ENCODE measurements around the gene PKHD1. TPM values are rescaled to one million over a fixed set of nuclear protein-coding genes. Genes with fewer than 3 reads are reported as not detected.
A peak's percentile ranks its signal among the peaks of the same experiment; 100 is the strongest.

PKHD1 gene
- total RNA-seq, 1 experiment from 2014 or later = not detected

- DNase-seq (ENCODE audit: low spot score) = no peak
- in situ Hi-C loops (cut with HindIII; ENCODE audit: low sequenced_read_pairs) = no loop called here
These were observed 299.3 kb downstream of the PKHD1 start for GRCh38 chr6:51788121-51788520.

DNA sequence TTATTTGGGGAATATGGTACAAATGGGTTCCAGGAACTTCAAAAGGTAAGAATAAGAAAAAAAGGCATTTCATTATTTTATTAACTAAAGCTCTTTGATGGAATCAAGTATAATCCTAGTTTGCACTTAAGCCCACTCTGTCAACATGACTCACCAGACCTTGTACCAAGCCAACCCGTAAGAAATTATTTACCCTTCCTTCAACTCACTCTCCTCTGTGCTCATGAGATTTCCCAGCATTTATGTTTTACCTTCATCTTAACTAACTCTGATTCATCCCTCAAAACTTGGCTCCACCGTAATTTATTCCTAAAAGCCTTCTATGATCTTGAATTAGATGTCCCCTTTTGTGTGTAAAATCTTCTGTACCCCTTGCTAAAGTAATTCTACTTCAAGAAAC lies 308.7 kb downstream of the PKHD1 start:
- in situ Hi-C loops (cut with HindIII; ENCODE audit: low sequenced_read_pairs) = no loop called here
- no peak for DNase-seq (ENCODE audit: low spot score)

GRCh38 chr6:51777618-51778017 lies 309.8 kb downstream of the PKHD1 start:
- in situ Hi-C loops (cut with HindIII; ENCODE audit: low sequenced_read_pairs) = no loop called here

DNA sequence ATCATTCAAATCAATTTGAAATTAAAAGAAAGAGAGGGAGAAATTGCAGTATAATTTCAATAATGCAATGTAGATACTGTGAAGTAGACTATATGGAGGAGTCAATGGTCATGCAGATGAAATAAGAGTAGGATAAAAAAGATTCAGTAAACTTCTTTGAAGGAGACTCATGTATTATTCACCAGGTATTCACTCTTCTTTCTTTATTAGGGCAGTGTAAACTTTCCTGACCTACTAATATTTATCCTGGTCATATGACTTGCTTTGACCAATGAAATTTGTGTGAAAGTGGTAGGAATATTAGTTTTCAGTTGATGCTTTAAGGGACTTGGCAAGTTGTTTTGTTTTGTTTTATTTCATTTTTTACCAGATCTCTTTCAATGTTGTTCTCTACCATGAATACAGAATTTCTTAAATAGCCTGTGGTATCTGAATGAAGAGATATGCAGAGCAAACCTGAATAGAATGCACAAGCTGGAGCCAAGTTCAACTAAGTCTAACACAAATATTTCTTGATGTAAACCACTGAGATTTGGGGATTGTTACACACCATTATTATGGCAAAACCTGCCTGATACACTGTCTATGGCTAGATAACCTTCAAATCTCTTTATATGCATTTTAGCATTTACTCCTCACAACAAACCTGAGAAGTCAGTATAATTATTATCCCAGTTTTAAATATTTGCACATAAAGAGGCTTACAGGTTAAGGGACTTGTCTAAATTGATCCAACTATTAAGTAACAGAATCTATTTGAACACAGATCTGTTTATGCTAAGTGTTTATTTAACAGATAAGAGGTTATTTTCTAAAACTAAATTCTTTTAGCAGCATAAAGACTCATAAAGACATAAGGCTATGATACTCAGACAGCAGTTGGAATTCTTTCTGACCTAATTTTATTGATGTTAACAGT lies 311.2 kb downstream of the PKHD1 start:
- DNase-seq (ENCODE audit: low spot score) = no peak
- in situ Hi-C loops (cut with HindIII; ENCODE audit: low sequenced_read_pairs) = no loop called here

More at GRCh38 chr6:51777618-51778017, 309.8 kb downstream of the PKHD1 start:
- DNase-seq (ENCODE audit: low spot score) = peak; percentile 4

GRCh38 chr6:51768087-51768486 lies 319.3 kb downstream of the PKHD1 start:
- DNase-seq (ENCODE audit: low spot score) = no peak
- in situ Hi-C loops (cut with HindIII; ENCODE audit: low sequenced_read_pairs) = no loop called here

- no peak for DNase-seq (ENCODE audit: low spot score)
- in situ Hi-C loops (cut with HindIII; ENCODE audit: low sequenced_read_pairs) = no loop called here
These were observed 322.2 kb downstream of the PKHD1 start for GRCh38 chr6:51765230-51765629.

DNA sequence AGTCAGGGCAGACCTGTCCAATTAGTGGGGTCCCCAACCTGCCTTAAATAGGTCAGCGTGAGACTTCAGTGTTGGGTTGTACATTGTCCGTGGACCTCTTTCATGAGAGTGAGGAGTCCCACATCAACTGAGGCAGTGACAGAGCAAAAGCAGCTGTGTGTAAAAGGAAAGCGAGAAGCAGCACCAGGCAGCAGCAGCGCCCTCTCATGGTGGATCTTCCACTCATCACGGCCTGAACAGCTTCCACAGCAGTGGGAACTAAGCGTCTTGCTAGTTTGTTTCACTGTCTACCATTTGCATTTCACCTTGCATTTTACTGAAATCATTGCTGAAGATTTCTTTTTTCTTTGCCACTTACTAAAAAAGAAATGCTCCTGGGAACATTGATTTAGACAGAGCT lies 333.8 kb downstream of the PKHD1 start:
- in situ Hi-C loops (cut with HindIII; ENCODE audit: low sequenced_read_pairs) = no loop called here
- DNase-seq (ENCODE audit: low spot score) = peak; percentile 3

DNA sequence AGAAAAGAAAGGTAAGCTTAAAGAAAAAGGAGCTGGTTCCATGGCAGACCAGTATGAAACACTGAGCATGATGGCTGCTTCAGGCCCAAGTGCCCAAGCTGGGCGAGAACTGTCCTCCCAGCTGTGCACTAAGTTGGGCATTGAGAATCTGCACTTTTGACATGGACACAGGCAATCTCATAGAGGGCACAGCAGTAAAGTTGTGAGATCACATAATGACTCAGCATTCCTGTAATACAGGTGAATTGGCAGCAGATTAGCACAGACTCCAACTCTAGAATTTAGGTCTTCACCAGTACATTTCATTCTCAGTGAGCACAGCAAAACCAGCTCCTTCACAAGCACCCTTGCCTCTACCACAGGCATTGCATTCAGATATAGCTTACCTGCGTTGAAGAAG lies 343.4 kb downstream of the PKHD1 start:
- in situ Hi-C loops (cut with HindIII; ENCODE audit: low sequenced_read_pairs) = no loop called here

GRCh38 chr6:51740658-51741057 lies 346.8 kb downstream of the PKHD1 start:
- in situ Hi-C loops (cut with HindIII; ENCODE audit: low sequenced_read_pairs) = no loop called here

More for the DNA sequence above, 343.4 kb downstream of the PKHD1 start:
- no peak for DNase-seq (ENCODE audit: low spot score)

GRCh38 chr6:51738614-51739013 lies 348.8 kb downstream of the PKHD1 start:
- no peak for DNase-seq (ENCODE audit: low spot score)
- in situ Hi-C loops (cut with HindIII; ENCODE audit: low sequenced_read_pairs) = no loop called here

More at GRCh38 chr6:51740658-51741057, 346.8 kb downstream of the PKHD1 start:
- DNase-seq (ENCODE audit: low spot score) = no peak

DNA sequence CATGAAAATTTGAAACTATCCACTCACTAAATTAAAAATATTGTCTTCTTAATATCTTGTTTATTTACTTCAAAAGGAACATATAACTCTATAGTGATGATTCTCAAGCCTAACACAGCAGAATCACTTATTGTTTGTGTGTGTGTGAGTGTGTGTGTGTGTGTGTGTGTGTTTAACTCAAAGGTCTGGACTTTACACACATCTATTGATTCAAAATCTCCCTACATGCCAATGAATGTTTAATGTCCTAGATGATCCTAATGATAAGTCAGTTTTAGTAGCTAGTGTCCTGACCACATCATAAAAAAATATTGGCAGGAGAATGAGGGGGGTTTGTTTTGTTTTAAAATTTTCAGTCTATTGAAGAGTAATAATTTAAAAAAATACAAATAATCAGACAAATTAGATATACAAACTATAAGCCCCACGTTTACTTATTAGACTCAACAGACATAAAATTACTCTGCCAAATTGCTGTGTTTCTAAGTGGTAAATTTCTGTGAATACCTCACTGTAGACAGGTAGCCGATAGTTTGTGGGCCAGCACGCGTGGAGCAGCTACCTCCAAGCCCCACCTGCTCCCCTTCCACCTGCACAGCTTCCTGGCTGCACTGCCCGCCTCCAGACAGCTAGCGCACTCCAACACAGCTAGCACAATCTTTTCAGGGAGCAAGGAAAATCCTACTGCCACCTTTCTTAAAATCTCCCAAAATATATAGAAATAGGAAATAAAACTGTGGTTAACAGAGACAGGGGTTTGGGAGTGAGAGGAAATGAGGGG lies 349.6 kb downstream of the PKHD1 start:
- in situ Hi-C loops (cut with HindIII; ENCODE audit: low sequenced_read_pairs) = no loop called here
- DNase-seq (ENCODE audit: low spot score) = no peak

- DNase-seq (ENCODE audit: low spot score) = no peak
- in situ Hi-C loops (cut with HindIII; ENCODE audit: low sequenced_read_pairs) = no loop called here
These were observed 362.3 kb downstream of the PKHD1 start for GRCh38 chr6:51725155-51725554.

DNA sequence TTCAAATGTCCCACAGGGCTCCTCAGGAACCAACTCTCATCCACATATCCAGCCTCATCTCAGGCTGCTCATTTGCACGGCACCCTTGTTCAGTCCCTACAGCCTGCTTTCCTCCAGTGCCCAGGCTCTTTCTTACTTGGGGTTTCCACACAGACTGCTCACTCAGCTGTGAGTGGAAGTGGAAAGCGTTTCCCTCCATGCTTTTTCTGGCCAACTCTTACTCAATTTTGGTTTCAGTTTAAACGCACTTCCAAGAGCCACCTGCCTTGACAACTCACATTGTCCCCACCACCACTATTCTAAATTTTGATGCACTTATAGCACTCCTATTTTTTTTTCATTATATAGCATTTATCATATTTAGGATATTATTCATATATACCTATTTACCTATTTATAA lies 367.1 kb downstream of the PKHD1 start:
- DNase-seq (ENCODE audit: low spot score) = no peak
- in situ Hi-C loops (cut with HindIII; ENCODE audit: low sequenced_read_pairs) = no loop called here

DNA sequence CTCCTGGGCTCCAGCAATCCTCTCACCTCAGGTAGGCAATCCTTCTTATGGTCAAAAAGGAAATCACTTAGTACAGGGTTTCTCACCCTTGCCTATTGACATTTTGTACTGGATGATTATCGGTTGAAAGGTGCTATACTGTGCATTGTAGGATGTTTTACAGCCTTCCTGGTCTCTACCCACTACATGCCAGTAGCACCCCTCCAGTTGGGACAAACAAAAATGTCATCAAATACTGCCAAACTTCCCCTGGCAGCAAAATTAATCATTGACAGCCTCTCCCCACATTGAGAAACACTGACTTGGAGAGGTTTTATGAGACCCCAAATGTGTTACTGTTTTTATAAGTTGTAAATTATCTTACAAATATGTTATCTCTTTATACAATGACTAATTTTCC lies 368.1 kb downstream of the PKHD1 start:
- no peak for DNase-seq (ENCODE audit: low spot score)
- in situ Hi-C loops (cut with HindIII; ENCODE audit: low sequenced_read_pairs) = no loop called here

GRCh38 chr6:51718533-51718932 lies 368.9 kb downstream of the PKHD1 start:
- in situ Hi-C loops (cut with HindIII; ENCODE audit: low sequenced_read_pairs) = no loop called here
- DNase-seq (ENCODE audit: low spot score) = no peak

GRCh38 chr6:51717477-51717876 lies 369.9 kb downstream of the PKHD1 start:
- in situ Hi-C loops (cut with HindIII; ENCODE audit: low sequenced_read_pairs) = no loop called here
- no peak for DNase-seq (ENCODE audit: low spot score)

GRCh38 chr6:51711876-51712275 lies 375.5 kb downstream of the PKHD1 start:
- in situ Hi-C loops (cut with HindIII; ENCODE audit: low sequenced_read_pairs) = no loop called here
- no peak for DNase-seq (ENCODE audit: low spot score)

DNA sequence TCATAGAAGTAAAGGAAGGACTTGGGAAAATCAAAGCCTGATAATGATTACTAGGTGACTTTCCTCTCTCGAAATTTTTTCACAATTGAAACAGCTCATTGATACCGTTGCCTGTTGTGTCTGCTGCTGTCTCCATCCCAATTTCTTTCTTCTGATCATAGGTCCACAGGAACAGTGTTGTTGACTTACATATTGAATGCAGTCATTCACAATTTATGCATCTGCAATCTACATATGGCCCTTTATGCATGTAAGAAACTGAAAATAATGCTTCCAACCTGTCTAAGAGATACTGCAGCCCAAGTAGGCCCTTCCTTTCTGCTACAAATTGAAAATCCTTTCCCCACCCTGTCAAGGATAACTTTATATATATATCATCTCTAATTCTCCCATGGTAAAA lies 381.3 kb downstream of the PKHD1 start:
- in situ Hi-C loops (cut with HindIII; ENCODE audit: low sequenced_read_pairs) = no loop called here
- DNase-seq (ENCODE audit: low spot score) = no peak

- no peak for DNase-seq (ENCODE audit: low spot score)
- in situ Hi-C loops (cut with HindIII; ENCODE audit: low sequenced_read_pairs) = no loop called here
These were observed 382.4 kb downstream of the PKHD1 start for GRCh38 chr6:51704932-51705540.

- in situ Hi-C loops (cut with HindIII; ENCODE audit: low sequenced_read_pairs) = no loop called here
- DNase-seq (ENCODE audit: low spot score) = no peak
These were observed 384.6 kb downstream of the PKHD1 start for GRCh38 chr6:51702851-51703250.
